IPS DF 4.7 (cell line): Measurements from ENCODE around the gene TBCK.
"Not testable (repeated sequence)": the region's sequence is repeated elsewhere in the genome, so short reads cannot be mapped to it uniquely, and the experiment has no call there.

Experiments used
- DNase-seq: peaks from one replicate; pipeline ENCODE4 v3.0.0-alpha.2; 2013; ENCODE audit warnings: low spot score; ENCODE audit errors: extremely low read depth

The TBCK gene

GRCh38 chr4:106231931-106232330, 84.1 kb downstream of the TBCK start:
- DNase-seq, result no peak

GRCh38 chr4:106222548-106222947, 93.5 kb downstream of the TBCK start:
- DNase-seq, result no peak

- not testable (repeated sequence) for DNase-seq
Measured at GRCh38 chr4:106213291-106213690, 102.7 kb downstream of the TBCK start.

- DNase-seq, result no peak
Measured at GRCh38 chr4:106210021-106210420, 106.0 kb downstream of the TBCK start.

- no peak for DNase-seq
Measured at GRCh38 chr4:106208481-106209460, 107.2 kb downstream of the TBCK start.

- DNase-seq, result no peak
Measured at GRCh38 chr4:106201373-106201772, 114.6 kb downstream of the TBCK start.

GRCh38 chr4:106195435-106195950, 120.5 kb downstream of the TBCK start:
- DNase-seq, result no peak

GRCh38 chr4:106194801-106195200, 121.2 kb downstream of the TBCK start:
- no peak for DNase-seq

- no peak for DNase-seq
Measured at GRCh38 chr4:106192131-106192530, 123.9 kb downstream of the TBCK start.

- no peak for DNase-seq
Measured at GRCh38 chr4:106186201-106186600, 129.8 kb downstream of the TBCK start.

- DNase-seq, result no peak
Measured at GRCh38 chr4:106183551-106183950, 132.5 kb downstream of the TBCK start.

GRCh38 chr4:106172861-106173260, 143.1 kb downstream of the TBCK start:
- DNase-seq, result no peak

GRCh38 chr4:106165351-106166010, 150.5 kb downstream of the TBCK start:
- no peak for DNase-seq

GRCh38 chr4:106162278-106162677, 153.7 kb downstream of the TBCK start:
- no peak for DNase-seq

- no peak for DNase-seq
Measured at GRCh38 chr4:106160560-106160959, 155.4 kb downstream of the TBCK start.

GRCh38 chr4:106149911-106150310, 166.1 kb downstream of the TBCK start:
- DNase-seq, result no peak

- no peak for DNase-seq
Measured at GRCh38 chr4:106149026-106149425, 167.0 kb downstream of the TBCK start.

GRCh38 chr4:106142616-106143127, 173.3 kb downstream of the TBCK start:
- DNase-seq, result no peak

- no peak for DNase-seq
Measured at GRCh38 chr4:106140601-106141000, 175.4 kb downstream of the TBCK start.

GRCh38 chr4:106136777-106137331, 179.2 kb downstream of the TBCK start:
- no peak for DNase-seq

GRCh38 chr4:106132045-106132444, 184.0 kb downstream of the TBCK start:
- no peak for DNase-seq

GRCh38 chr4:106126062-106126461, 189.9 kb downstream of the TBCK start:
- no peak for DNase-seq
